Ovary (tissue), 3 donors: ENCODE measurements around the gene SLC11A2.

Source experiments
- EP300 ChIP-seq: sonication (generic); formaldehyde crosslinking; IDR thresholded peaks from one replicate; pipeline ENCODE4 v1.6.1; 2017; ENCODE audit warnings: antibody characterized with exemption
- POLR2A ChIP-seq: fragments of 450-650 bp; IDR thresholded peaks from one replicate; pipeline ENCODE4 v1.6.1; 2017; ENCODE audit warnings: antibody characterized with exemption, mild to moderate bottlenecking, moderate library complexity
- TF ChIP-seq, protein P1 (sequence below), 3 donors: fragments of 450-650 bp in 2 of 3; fragments of 200-600 bp in 1 of 3; IDR thresholded peaks; one replicate each; pipeline versions ENCODE4 v1.5.1 to v1.8.0; 2016 to 2022; ENCODE audit warnings: antibody characterized with exemption in 3 of 3, mild to moderate bottlenecking in 1 of 3
- donor health status: DM: no; HTN: no; CAD: no.

DNA sequence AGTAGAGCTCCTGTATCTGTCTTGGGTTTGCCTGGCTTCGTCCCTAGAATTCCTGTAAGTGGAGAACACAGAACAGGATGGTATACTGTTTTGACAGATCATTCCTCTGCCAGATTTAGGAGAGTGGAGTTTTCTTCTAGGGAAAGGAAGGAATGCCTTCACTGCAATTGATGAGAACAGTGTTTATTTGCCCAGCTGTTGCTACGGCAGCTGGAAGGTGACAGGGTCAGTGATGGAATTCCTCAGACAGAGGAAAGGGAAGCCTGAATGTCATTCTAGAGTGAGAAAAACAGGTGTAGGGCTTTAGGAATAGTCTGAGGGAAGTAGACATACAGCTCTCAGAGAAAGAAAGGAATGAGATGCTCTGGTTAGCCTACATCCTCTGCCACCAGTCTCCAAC is 45.5 kb upstream of the SLC11A2 start:
- TF ChIP-seq, protein P1, sequence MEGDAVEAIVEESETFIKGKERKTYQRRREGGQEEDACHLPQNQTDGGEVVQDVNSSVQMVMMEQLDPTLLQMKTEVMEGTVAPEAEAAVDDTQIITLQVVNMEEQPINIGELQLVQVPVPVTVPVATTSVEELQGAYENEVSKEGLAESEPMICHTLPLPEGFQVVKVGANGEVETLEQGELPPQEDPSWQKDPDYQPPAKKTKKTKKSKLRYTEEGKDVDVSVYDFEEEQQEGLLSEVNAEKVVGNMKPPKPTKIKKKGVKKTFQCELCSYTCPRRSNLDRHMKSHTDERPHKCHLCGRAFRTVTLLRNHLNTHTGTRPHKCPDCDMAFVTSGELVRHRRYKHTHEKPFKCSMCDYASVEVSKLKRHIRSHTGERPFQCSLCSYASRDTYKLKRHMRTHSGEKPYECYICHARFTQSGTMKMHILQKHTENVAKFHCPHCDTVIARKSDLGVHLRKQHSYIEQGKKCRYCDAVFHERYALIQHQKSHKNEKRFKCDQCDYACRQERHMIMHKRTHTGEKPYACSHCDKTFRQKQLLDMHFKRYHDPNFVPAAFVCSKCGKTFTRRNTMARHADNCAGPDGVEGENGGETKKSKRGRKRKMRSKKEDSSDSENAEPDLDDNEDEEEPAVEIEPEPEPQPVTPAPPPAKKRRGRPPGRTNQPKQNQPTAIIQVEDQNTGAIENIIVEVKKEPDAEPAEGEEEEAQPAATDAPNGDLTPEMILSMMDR (IDR thresholded peaks at IDR 0.05) = no peak
- no peak for TF ChIP-seq EP300
- no peak for TF ChIP-seq POLR2A
